Choroid plexus epithelial cell (primary cell): Measurements from ENCODE around the gene ICAM5.

ENCODE experiments used
- DNase-seq: peaks from one replicate; pipeline ENCODE4 v3.0.0-alpha.2; 2010; ENCODE audit warnings: low read depth
- H3K4me3 ChIP-seq: 2 replicates; pipeline ENCODE4 v1.5.1; 2011; ENCODE audit warnings: low read depth, mild to moderate bottlenecking, control low read depth, low read length, moderate library complexity
- TF ChIP-seq, protein P1 (sequence below): conservative IDR thresholded peaks from 2 replicates; pipeline ENCODE4 v1.5.1; 2011; ENCODE audit warnings: low read depth, mild to moderate bottlenecking, control low read depth, inconsistent platforms, low read length, moderate library complexity

ICAM5 gene

DNA sequence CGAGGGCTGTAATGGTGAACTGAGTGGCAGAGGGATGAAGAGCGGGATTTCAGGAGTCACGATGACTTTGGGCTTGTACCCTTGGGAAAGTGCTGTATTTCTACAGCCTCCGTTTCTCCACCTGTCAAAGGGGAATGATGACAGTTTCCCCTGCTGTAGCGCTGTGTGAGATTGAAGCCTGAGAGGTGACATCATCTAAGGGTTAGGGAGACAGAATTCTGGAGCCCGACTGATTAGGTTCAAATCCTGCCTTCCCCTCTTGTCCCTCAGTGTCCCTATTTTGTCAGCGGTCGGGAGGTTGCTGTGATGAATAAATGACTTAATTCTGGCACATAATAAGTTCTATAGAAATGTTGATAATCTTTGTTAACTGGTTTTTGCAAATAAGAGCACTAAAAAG lies 37.0 kb upstream of the ICAM5 start:
- peak overlapping the region; percentile 99 for H3K4me3 ChIP-seq
- DNase-seq = no peak
- TF ChIP-seq, protein P1, sequence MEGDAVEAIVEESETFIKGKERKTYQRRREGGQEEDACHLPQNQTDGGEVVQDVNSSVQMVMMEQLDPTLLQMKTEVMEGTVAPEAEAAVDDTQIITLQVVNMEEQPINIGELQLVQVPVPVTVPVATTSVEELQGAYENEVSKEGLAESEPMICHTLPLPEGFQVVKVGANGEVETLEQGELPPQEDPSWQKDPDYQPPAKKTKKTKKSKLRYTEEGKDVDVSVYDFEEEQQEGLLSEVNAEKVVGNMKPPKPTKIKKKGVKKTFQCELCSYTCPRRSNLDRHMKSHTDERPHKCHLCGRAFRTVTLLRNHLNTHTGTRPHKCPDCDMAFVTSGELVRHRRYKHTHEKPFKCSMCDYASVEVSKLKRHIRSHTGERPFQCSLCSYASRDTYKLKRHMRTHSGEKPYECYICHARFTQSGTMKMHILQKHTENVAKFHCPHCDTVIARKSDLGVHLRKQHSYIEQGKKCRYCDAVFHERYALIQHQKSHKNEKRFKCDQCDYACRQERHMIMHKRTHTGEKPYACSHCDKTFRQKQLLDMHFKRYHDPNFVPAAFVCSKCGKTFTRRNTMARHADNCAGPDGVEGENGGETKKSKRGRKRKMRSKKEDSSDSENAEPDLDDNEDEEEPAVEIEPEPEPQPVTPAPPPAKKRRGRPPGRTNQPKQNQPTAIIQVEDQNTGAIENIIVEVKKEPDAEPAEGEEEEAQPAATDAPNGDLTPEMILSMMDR = no peak

DNA sequence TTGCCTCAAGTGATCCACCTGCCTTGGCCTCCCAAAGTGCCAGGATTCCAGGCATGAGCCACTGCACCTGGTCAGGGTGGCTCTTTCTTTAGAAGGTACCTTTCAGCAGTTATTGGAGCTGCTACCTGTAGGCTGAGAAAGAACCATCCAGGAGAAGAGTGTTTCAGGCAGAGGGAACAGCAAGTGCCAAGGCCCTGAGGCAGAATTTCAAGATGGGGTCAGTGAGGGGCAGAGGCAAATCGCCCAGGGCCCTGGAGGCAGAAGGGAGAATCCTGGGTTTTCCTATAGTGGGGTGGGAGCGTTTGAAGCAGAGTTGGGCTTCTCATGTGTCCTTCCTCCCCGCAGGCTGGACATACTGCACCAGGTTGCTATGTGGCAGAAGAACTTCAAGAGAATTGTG lies 35.5 kb upstream of the ICAM5 start:
- TF ChIP-seq, protein P1 = no peak
- DNase-seq = no peak
- H3K4me3 ChIP-seq = no peak overlapping the region

DNA sequence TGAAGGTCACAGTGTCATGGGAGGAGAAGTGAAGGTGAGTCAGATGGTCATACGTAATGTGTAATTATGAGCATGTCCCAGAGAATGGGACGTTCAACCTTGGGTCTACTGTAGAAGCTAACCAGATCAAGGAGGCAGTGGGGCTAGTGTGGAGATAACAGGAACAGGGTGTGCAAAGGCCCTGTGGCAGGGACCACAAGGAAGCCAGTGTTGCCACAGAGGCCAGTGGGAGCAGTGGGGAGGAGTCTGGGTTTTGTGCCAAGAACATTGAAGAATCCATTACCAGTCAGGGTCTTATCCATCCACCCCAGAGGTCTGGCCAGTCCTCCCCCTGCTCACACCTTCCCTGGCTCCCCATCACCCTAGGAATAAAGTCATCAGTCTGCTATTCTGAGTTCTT lies 34.4 kb upstream of the ICAM5 start:
- H3K4me3 ChIP-seq = no peak overlapping the region
- DNase-seq = no peak
- TF ChIP-seq, protein P1 = no peak

DNA sequence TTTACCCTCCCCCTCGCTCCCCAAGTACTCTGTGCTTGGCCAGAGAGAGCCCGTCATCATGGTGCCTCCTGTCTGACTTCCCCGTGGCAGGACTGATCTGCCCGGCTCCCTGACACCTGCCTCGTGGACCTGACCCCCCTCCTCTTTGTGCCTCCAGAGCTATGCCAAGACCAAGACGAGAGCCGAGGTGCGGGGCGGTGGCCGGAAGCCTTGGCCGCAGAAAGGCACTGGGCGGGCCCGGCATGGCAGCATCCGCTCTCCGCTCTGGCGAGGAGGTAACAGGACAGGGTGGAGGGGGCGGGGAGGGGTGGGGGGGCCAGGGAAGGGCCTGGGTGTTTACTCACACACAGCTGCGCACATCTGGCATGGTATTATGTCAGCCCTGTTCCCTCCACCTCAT lies 33.2 kb upstream of the ICAM5 start:
- DNase-seq = no peak
- H3K4me3 ChIP-seq = no peak overlapping the region
- TF ChIP-seq, protein P1 = no peak

DNA sequence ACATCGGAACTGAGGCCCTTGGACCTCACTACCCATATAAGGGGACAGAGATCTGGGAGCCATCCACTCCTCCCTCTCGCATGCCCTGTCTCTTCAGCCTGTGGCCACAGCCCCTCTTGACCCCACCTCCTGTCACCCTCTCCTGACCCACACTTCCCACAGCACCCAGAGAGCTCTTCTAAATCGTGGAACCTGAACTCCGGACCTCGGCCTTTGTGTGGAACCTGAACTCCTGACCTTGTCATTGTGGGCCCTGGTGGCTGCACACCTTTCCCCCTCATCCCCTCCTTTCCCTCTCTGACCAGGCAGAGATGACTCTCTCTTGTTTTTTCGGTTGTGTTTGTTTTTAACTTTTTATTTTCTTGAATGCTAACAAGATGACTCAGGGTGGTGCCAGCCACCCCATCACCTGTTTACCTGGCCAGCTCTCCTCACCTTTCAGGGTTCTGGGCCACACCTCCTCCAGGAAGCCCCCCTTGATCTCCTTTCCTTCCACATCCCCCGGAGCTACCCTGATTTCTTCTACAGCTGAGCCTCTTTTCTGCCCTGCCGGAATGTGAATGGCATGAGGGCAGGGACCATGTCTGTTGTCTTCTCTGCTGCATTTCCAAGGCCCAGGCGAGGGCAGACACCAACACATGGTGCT lies 32.7 kb upstream of the ICAM5 start:
- TF ChIP-seq, protein P1 = no peak
- H3K4me3 ChIP-seq = no peak overlapping the region
- no peak for DNase-seq

DNA sequence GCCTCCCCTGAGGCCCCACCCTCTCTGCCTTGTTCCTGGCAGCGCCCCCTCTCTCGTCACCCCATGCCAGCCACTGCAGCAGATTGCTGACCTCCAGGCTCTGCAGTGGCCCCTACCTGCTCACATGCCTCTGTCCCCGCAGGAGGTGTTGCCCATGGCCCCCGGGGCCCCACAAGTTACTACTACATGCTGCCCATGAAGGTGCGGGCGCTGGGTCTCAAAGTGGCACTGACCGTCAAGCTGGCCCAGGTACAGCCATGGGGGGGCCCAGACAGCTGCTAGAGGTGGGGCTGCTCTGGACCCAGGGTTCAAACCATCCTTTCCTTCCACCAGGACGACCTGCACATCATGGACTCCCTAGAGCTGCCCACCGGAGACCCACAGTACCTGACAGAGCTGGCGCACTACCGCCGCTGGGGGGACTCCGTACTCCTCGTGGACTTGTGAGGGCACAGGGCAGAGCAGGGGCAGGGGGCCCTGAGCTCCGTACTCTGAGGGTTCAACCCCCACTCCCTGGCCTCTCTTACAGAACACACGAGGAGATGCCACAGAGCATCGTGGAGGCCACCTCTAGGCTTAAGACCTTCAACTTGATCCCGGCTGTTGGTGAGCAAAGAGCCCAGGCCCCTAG lies 31.6 kb upstream of the ICAM5 start:
- H3K4me3 ChIP-seq = no peak overlapping the region
- TF ChIP-seq, protein P1 = no peak
- no peak for DNase-seq
